WTC11 (cell line): ENCODE results near the gene KCND1.

Experiments
- CBFB ChIP-seq: sonication (generic); formaldehyde crosslinking; IDR thresholded peaks from 2 replicates; pipeline ENCODE4 v1.8.1; 2022; ENCODE audit warnings: mild to moderate bottlenecking, low read depth, missing genetic modification reagents
- GABPB1 ChIP-seq: sonication (generic); formaldehyde crosslinking; IDR thresholded peaks from 2 replicates; pipeline ENCODE4 v1.8.1; 2023; ENCODE audit warnings: mild to moderate bottlenecking, missing genetic modification reagents
- JUN ChIP-seq: sonication (generic); formaldehyde crosslinking; IDR thresholded peaks from 2 replicates; pipeline ENCODE4 v1.8.0; 2023; ENCODE audit warnings: mild to moderate bottlenecking, missing genetic modification reagents
- TEAD4 ChIP-seq: sonication (generic); formaldehyde crosslinking; IDR thresholded peaks from 2 replicates; pipeline ENCODE4 v1.8.0; 2022; ENCODE audit warnings: mild to moderate bottlenecking, missing genetic modification reagents
- ZBTB21 ChIP-seq: sonication (generic); formaldehyde crosslinking; IDR thresholded peaks from 2 replicates; pipeline ENCODE4 v1.8.1; 2023; ENCODE audit warnings: mild to moderate bottlenecking, missing genetic modification reagents, borderline replicate concordance
- ZNF317 ChIP-seq: sonication (generic); formaldehyde crosslinking; IDR thresholded peaks from 2 replicates; pipeline ENCODE4 v1.8.1; 2023; ENCODE audit warnings: low read depth, mild to moderate bottlenecking, moderate library complexity, missing genetic modification reagents, borderline replicate concordance
- TF ChIP-seq, protein P1 (sequence below): fragments of 200-600 bp; IDR thresholded peaks from 2 replicates; pipeline ENCODE4 v1.8.0; 2022; ENCODE audit warnings: antibody characterized with exemption
- TF ChIP-seq, protein P2 (sequence below): sonication (generic); formaldehyde crosslinking; IDR thresholded peaks from 2 replicates; pipeline ENCODE4 v1.8.0; 2023; ENCODE audit warnings: mild to moderate bottlenecking, missing genetic modification reagents
- TF ChIP-seq, protein P3 (sequence below): sonication (generic); formaldehyde crosslinking; IDR thresholded peaks from 2 replicates; pipeline ENCODE4 v1.8.1; 2022; ENCODE audit warnings: mild to moderate bottlenecking, missing genetic modification reagents, moderate library complexity, borderline replicate concordance
- TF ChIP-seq, protein P4 (sequence below): fragments of 250-450 bp; sonication (Bioruptor Pico); IDR thresholded peaks from 2 replicates; pipeline ENCODE4 v1.9.0; 2021; ENCODE audit warnings: mild to moderate bottlenecking

DNA sequence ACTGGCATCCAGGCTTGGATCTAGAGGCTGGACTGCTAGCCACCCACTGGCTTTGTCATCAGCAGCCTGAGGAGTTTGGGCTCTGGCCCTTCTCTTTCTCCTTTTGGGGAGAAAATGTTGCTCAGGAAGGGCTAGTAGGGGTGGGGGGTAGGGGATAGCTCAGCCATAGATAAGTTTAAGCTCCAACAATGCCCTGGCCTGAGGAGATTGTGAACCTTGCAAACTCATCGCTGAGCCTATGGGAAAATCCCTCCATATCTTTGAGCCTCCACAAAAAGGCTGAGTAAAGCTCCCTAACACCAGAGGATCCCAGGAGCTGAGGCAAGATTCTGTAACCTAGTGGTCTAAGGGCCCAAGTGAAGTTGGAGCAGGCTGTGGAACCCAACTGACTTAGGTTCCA, 23.1 kb downstream of the KCND1 start:
- TF ChIP-seq, protein P1, sequence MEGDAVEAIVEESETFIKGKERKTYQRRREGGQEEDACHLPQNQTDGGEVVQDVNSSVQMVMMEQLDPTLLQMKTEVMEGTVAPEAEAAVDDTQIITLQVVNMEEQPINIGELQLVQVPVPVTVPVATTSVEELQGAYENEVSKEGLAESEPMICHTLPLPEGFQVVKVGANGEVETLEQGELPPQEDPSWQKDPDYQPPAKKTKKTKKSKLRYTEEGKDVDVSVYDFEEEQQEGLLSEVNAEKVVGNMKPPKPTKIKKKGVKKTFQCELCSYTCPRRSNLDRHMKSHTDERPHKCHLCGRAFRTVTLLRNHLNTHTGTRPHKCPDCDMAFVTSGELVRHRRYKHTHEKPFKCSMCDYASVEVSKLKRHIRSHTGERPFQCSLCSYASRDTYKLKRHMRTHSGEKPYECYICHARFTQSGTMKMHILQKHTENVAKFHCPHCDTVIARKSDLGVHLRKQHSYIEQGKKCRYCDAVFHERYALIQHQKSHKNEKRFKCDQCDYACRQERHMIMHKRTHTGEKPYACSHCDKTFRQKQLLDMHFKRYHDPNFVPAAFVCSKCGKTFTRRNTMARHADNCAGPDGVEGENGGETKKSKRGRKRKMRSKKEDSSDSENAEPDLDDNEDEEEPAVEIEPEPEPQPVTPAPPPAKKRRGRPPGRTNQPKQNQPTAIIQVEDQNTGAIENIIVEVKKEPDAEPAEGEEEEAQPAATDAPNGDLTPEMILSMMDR, result no peak
- TF ChIP-seq JUN (CRISPR knock-in tag) (no peak), CBFB (CRISPR knock-in tag) (no peak), GABPB1 (no peak), ZNF317 (CRISPR knock-in tag) (no peak), ZBTB21 (CRISPR knock-in tag) (no peak), TEAD4 (no peak)
- TF ChIP-seq, protein P2, sequence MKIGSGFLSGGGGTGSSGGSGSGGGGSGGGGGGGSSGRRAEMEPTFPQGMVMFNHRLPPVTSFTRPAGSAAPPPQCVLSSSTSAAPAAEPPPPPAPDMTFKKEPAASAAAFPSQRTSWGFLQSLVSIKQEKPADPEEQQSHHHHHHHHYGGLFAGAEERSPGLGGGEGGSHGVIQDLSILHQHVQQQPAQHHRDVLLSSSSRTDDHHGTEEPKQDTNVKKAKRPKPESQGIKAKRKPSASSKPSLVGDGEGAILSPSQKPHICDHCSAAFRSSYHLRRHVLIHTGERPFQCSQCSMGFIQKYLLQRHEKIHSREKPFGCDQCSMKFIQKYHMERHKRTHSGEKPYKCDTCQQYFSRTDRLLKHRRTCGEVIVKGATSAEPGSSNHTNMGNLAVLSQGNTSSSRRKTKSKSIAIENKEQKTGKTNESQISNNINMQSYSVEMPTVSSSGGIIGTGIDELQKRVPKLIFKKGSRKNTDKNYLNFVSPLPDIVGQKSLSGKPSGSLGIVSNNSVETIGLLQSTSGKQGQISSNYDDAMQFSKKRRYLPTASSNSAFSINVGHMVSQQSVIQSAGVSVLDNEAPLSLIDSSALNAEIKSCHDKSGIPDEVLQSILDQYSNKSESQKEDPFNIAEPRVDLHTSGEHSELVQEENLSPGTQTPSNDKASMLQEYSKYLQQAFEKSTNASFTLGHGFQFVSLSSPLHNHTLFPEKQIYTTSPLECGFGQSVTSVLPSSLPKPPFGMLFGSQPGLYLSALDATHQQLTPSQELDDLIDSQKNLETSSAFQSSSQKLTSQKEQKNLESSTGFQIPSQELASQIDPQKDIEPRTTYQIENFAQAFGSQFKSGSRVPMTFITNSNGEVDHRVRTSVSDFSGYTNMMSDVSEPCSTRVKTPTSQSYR (CRISPR knock-in tag), result no peak
- TF ChIP-seq, protein P3, sequence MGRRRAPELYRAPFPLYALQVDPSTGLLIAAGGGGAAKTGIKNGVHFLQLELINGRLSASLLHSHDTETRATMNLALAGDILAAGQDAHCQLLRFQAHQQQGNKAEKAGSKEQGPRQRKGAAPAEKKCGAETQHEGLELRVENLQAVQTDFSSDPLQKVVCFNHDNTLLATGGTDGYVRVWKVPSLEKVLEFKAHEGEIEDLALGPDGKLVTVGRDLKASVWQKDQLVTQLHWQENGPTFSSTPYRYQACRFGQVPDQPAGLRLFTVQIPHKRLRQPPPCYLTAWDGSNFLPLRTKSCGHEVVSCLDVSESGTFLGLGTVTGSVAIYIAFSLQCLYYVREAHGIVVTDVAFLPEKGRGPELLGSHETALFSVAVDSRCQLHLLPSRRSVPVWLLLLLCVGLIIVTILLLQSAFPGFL, result no peak
- TF ChIP-seq, protein P4, sequence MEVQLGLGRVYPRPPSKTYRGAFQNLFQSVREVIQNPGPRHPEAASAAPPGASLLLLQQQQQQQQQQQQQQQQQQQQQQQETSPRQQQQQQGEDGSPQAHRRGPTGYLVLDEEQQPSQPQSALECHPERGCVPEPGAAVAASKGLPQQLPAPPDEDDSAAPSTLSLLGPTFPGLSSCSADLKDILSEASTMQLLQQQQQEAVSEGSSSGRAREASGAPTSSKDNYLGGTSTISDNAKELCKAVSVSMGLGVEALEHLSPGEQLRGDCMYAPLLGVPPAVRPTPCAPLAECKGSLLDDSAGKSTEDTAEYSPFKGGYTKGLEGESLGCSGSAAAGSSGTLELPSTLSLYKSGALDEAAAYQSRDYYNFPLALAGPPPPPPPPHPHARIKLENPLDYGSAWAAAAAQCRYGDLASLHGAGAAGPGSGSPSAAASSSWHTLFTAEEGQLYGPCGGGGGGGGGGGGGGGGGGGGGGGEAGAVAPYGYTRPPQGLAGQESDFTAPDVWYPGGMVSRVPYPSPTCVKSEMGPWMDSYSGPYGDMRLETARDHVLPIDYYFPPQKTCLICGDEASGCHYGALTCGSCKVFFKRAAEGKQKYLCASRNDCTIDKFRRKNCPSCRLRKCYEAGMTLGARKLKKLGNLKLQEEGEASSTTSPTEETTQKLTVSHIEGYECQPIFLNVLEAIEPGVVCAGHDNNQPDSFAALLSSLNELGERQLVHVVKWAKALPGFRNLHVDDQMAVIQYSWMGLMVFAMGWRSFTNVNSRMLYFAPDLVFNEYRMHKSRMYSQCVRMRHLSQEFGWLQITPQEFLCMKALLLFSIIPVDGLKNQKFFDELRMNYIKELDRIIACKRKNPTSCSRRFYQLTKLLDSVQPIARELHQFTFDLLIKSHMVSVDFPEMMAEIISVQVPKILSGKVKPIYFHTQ (CRISPR knock-in tag), result no peak
